Activated T-cell treated with anti-CD3 and anti-CD28 coated beads, Interleukin-2, amount 50 U/mL, for 72 hours (primary cell): ENCODE measurements around the gene MARCHF10. TPM values are rescaled to one million over a fixed set of nuclear protein-coding genes. Genes with fewer than 3 reads are reported as not detected.
"Not testable (repeated sequence)": the region's sequence is repeated elsewhere in the genome, so short reads cannot be mapped to it uniquely, and the experiment has no call there.

Source experiments
- ATAC-seq, 2 donors: fragments of 150-1000 bp; cut with Tn5 transposase; replicated peaks in 1 of 2; 2 replicates each; pipeline ENCODE4 v1.10.0; 2021; ENCODE audit warnings: moderate library complexity in 2 of 2, mild to moderate bottlenecking in 1 of 2
- DNase-seq, 2 donors: peaks; one replicate each; pipeline ENCODE4 v3.0.0; 2021 to 2022; ENCODE audit warnings: mixed read lengths in 1 of 2
- H3K27ac Mint-ChIP-seq: one replicate; pipeline ENCODE4 v1.8.0; 2022; ENCODE audit warnings: mild to moderate bottlenecking, moderate library complexity, mixed read lengths
- H3K27me3 Mint-ChIP-seq: one replicate; pipeline ENCODE4 v1.8.0; 2022; ENCODE audit warnings: low read depth, mixed read lengths
- H3K36me3 Mint-ChIP-seq, 2 donors: one replicate each; pipeline ENCODE4 v1.8.0; 2022; ENCODE audit warnings: mixed read lengths in 2 of 2, mild to moderate bottlenecking in 1 of 2; ENCODE audit not compliant: insufficient read depth in 2 of 2
- H3K4me1 Mint-ChIP-seq: one replicate; pipeline ENCODE4 v1.8.0; 2022; ENCODE audit warnings: low read depth, mixed read lengths
- H3K4me3 Mint-ChIP-seq, 2 donors: one replicate each; pipeline ENCODE4 v1.8.0; 2022; ENCODE audit warnings: mild to moderate bottlenecking in 2 of 2, mixed read lengths in 2 of 2, moderate library complexity in 2 of 2
- H3K9me3 Mint-ChIP-seq, 2 donors: one replicate each; pipeline ENCODE4 v1.8.0; 2022; ENCODE audit warnings: mixed read lengths in 2 of 2
- total RNA-seq, 2 donors: library from RNA; stranded (reverse); gene quantifications; one replicate each; pipeline ENCODE4 v1.2.3, GENCODE V29; 2022

MARCHF10 gene
- total RNA-seq, 2 donors from 2014 or later, result not detected

DNA sequence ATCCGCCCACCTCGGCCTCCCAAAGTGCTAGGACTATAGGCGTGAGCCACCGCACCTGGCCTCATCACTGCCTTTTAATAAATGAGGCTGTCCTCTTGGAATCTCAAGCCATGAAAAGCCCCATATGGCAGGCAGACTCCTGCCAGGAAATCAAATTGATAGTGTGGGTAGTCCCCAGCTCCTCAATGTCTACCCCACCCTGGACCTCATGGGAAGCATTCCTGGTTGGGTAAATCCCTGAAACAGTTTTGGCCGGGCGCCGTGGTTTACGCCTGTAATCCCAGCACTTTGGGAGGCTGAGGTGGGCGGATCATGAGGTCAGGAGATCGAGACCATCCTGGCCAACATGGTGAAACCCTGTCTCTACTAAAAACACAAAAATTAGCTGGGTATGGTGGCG lies 109.7 kb downstream of the MARCHF10 start:
- not testable (repeated sequence) for ATAC-seq, H3K4me3 Mint-ChIP-seq, H3K4me1 Mint-ChIP-seq, H3K36me3 Mint-ChIP-seq, H3K27ac Mint-ChIP-seq, H3K9me3 Mint-ChIP-seq, DNase-seq
- peaks cover 23% of the 10 kb centered on the region for H3K27me3 Mint-ChIP-seq

DNA sequence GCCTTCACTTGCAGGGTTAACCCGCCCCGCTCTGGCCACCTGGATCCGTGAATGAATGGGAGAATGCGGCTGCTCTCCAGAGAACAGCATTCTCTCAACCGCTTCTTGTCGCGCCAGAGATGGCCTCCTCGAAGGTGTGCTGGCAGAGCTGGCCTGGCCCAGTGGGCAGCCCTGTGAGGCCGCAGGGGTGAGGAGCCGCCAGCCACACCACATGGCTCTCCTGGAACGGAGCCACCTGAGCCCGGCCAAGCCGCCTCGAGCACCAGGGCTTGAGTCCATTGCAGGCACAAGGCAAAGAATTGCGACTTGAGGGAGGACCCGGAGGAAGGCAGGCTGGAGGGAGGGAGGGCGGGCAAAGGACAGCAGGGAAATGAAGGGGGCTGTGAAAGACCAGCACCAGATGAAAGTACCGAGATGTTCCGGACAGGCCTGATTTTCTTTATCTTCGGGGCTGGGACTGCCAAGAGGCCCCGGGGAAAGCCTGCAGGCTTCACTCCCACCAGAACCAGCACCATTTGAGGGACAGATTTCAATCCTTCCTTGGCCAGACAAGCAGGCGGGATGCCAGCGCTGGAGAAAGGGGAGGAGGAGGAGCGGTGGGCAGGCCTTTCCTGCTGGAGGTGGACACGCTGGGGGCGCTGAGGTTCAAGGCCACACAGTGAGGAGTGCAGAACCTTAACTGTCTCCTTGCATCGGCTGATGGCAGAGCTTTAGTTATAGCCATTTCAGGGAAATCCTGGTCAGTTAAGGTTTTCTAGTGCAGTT lies 111.2 kb downstream of the MARCHF10 start:
- H3K27ac Mint-ChIP-seq, result no peak overlapping the region
- ATAC-seq (no peak), DNase-seq (no peak)
- H3K4me3 Mint-ChIP-seq, result no peak overlapping the region
- peaks cover 18% of the 10 kb centered on the region for H3K27me3 Mint-ChIP-seq
- no peaks in the 10 kb centered on the region for H3K4me1 Mint-ChIP-seq
- no peaks in the 10 kb centered on the region for H3K9me3 Mint-ChIP-seq
- H3K36me3 Mint-ChIP-seq, result no peaks in the 10 kb centered on the region

DNA sequence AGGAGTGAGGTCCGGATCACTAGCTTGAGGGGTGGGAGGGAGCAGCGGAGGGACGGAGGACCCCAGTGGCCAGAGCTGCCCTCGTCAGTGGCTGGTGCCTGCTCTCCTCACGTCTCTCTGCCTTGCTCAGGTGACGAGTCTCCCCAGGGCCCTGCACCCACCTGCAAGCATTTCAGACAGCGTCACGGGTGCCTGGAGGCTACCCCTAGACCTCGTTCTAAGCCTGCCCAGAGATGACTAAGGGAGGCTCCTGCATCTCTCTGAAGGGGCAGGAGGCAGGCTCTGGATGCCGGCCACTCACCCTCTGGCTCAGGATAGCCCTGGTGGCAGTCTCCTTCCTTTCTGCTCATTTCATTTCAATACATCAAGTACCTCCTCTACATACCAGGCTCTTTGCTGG lies 111.9 kb downstream of the MARCHF10 start:
- ATAC-seq, result no peak
- H3K4me3 Mint-ChIP-seq, result no peak overlapping the region
- peaks cover 18% of the 10 kb centered on the region for H3K27me3 Mint-ChIP-seq

DNA sequence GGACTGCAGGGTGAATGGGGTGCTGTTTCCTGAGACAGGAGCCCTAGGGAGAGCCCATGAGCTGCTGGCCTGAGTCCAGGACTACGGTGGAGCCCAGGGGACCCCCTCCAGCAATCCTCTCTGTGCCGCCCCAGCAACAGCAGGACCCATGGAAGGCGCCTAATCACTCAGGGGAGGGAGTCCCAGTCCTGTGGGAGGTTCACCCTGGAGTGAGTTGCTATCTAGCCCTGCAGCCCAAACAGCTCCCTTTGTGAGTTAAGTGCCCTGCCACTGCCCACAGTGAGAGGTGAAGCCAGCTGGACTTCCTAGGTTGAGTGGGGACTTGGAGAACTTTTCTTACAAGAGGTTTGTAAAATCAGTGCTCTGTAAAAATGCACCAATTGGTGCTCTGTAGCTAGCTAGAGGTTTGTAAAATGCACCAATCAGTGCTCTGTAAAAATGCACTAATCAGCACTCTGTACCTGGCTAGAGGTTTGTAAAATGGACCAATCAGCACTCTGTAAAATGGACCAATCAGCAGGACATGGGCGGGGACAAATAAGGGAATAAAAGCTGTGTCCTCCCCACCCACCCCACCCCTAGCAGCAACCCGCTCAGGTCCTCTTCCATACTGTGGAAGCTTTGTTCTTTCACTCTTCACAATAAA lies 112.9 kb downstream of the MARCHF10 start:
- not testable (repeated sequence) for H3K9me3 Mint-ChIP-seq, H3K27ac Mint-ChIP-seq, ATAC-seq, H3K36me3 Mint-ChIP-seq, DNase-seq, H3K4me3 Mint-ChIP-seq, H3K4me1 Mint-ChIP-seq
- peaks cover 18% of the 10 kb centered on the region for H3K27me3 Mint-ChIP-seq

More for the DNA sequence above, 111.9 kb downstream of the MARCHF10 start:
- Mint-ChIP-seq H3K36me3 (no peaks in the 10 kb centered on the region), H3K4me1 (no peaks in the 10 kb centered on the region), H3K27ac (no peak overlapping the region), H3K9me3 (no peaks in the 10 kb centered on the region)
- no peak for DNase-seq

DNA sequence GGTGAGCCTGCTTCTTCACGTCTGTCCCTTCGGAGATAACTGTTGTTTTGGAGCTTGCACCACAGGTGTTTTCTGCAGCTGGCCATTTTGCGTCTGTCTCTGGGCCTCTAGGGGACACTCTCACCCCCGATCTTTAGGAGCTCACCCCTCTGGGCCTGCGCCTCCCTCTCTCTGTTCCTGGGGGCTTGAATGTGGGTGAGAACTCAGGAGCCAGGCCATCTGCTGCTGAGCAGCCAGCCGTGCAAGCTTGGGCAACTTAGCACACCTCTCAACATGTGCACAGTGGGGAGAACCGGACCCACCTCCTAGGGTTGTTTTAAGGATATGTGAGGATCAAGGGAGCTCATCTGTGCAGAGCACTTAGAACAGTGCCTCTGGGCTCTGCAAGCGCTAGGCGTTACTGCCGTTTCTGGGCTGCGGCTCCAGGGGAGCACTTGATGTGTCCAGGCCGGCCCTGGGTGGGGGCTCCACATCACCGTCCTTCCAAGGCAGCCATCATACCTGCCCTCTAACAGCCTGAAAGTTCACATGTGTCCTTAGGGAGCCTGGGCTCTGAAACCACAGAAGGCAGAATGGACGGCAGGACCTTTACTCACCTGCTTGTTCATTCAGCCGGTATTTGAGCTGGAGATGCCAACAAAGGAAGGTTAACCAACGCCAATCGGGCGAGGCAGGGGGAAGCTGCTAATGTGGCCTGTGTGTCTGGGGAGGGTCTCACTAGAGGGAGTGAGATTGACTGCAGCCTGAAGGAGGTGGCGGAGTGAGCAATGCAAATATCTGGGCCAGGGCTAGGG lies 114.3 kb downstream of the MARCHF10 start:
- Mint-ChIP-seq H3K27ac (no peak overlapping the region), H3K9me3 (no peaks in the 10 kb centered on the region), H3K4me1 (no peaks in the 10 kb centered on the region), H3K36me3 (no peaks in the 10 kb centered on the region), H3K27me3 (peaks cover 8% of the 10 kb centered on the region), H3K4me3 (no peak overlapping the region)
- no peak for ATAC-seq
- no peak for DNase-seq

DNA sequence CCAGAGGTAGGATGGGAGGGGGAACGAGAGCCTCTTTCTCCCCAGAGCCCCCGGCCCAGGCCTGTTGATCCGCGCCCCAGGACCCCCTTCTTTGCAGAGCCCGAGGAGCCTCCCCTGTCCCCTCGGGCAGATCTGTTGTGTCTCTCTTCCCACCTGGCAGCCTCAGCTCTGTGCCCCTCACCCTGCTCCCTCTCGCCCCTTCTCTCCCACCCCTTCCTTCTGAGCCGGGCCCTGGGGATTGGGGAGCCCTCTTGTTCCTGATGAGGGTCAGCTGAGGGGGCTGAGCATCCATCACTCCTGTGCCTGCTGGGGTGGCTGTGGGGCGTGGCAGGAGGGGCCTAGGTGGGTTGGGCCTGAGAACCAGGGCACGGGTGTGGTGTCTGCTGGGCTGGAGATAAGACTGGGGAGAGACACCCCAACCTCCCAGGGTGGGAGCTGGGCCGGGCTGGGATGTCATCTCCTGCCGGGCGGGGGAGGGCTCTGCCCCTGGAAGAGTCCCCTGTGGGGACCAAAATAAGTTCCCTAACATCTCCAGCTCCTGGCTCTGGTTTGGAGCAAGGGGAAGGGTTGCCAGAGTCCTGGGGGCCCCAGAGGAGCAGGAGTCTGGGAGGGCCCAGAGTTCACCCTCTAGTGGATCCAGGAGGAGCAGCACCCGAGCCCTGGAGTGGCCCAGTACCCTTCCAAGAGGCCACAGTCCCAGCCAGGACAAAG lies 115.2 kb downstream of the MARCHF10 start:
- ATAC-seq (peak in 1 of 2 donors; percentile 39), DNase-seq (no peak)
- H3K4me3 Mint-ChIP-seq, result no peak overlapping the region
- H3K27ac Mint-ChIP-seq, result no peak overlapping the region
- H3K27me3 Mint-ChIP-seq, result peaks cover 8% of the 10 kb centered on the region
- no peaks in the 10 kb centered on the region for H3K9me3 Mint-ChIP-seq
- H3K4me1 Mint-ChIP-seq, result no peaks in the 10 kb centered on the region
- no peaks in the 10 kb centered on the region for H3K36me3 Mint-ChIP-seq

DNA sequence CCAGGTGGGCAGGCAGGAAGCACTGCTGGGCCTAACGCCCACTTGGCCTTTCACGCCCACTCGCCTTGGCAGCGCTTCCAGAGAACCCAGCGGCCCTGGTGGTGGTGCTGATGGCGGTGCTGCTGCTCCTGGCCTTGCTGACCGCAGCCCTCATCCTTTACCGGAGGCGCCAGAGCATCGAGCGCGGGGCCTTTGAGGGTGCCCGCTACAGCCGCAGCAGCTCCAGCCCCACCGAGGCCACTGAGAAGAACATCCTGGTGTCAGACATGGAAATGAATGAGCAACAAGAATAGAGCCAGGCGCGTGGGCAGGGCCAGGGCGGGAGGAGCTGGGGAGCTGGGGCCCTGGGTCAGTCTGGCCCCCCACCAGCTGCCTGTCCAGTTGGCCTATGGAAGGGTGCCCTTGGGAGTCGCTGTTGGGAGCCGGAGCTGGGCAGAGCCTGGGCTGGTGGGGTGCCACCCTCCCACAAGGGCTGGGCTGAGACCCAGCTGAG lies 115.9 kb downstream of the MARCHF10 start:
- DNase-seq (no peak), ATAC-seq (no peak)
- Mint-ChIP-seq H3K27me3 (peaks cover 8% of the 10 kb centered on the region), H3K4me1 (no peaks in the 10 kb centered on the region), H3K27ac (no peak overlapping the region), H3K9me3 (no peaks in the 10 kb centered on the region), H3K4me3 (no peak overlapping the region), H3K36me3 (no peaks in the 10 kb centered on the region)

DNA sequence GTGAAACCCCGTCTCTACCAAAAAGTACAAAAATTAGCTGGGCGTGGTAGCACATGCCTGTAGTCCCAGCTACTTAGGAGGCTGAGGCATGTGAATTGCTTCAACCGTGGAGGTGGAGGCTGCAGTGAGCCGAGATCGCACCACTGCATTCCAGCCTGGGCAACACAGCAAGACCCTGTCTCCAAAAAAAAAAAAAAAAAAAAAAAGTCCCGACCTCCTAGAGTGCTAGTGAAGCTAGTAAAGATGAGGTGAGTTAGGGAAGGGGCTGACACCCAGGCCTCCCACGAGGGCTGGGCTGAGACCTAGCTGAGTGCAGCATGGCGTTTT lies 116.6 kb downstream of the MARCHF10 start:
- not testable (repeated sequence) for H3K9me3 Mint-ChIP-seq, H3K4me3 Mint-ChIP-seq, H3K27me3 Mint-ChIP-seq, H3K27ac Mint-ChIP-seq, H3K4me1 Mint-ChIP-seq, ATAC-seq, DNase-seq, H3K36me3 Mint-ChIP-seq

DNA sequence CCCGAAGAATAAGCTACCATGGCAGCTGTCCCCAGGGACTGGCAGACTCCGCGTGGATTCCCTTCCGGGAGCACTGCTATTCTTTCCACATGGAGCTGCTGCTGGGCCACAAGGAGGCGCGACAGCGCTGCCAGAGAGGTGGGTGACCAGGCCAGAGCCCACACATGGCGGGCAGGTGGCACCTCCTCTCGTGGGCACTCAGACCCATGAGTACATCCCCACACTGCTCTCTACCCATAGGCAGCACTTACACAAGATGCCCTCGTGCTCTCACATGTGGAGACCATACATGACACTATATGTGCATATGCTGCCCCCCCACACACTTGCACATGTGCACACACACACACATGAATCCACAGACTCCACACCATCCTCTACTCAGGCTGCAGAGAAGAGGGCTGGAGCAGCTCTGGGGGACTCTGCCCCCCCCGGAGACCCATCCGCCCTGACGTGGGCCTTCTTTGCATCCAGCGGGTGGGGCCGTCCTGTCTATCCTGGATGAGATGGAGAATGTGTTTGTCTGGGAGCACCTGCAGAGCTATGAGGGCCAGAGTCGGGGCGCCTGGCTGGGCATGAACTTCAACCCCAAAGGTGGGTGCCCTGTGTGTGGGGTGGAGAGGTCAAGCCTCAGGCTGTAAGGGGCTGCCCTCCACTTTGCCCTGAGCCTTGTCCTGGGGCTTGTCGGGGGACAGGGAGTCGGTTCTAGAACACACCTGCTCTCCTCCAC lies 117.8 kb downstream of the MARCHF10 start:
- Mint-ChIP-seq H3K4me3 (no peak overlapping the region), H3K4me1 (peaks cover 1% of the 10 kb centered on the region), H3K27me3 (peaks cover 8% of the 10 kb centered on the region), H3K36me3 (no peaks in the 10 kb centered on the region), H3K9me3 (no peaks in the 10 kb centered on the region), H3K27ac (no peak overlapping the region)
- DNase-seq (no peak), ATAC-seq (no peak)

DNA sequence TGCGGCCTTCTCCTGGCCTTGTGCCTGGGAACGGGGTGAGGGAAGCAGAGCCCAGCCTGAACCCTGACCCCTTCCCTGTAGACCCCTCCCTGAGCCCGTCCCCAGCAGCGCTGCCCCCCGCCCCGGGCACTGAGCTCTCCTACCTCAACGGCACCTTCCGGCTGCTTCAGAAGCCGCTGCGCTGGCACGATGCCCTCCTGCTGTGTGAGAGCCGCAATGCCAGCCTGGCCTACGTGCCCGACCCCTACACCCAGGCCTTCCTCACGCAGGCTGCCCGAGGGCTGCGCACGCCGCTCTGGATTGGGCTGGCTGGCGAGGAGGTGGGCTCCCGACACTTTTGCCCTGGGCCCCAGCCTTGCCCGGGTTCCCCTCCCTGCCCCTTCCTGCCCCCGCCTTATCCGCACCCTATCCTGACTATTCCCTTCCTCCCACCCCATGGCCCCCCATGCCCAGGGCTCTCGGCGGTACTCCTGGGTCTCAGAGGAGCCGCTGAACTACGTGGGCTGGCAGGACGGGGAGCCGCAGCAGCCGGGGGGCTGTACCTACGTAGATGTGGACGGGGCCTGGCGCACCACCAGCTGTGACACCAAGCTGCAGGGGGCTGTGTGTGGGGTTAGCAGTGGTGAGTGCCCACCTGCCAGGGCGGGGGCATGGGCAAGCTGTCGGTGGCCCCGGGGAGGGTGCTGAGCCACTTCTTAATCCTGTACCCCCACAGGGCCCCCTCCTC lies 118.5 kb downstream of the MARCHF10 start:
- Mint-ChIP-seq H3K27ac (no peak overlapping the region), H3K27me3 (peaks cover 8% of the 10 kb centered on the region), H3K36me3 (no peaks in the 10 kb centered on the region), H3K4me1 (peaks cover 7% of the 10 kb centered on the region), H3K4me3 (no peak overlapping the region), H3K9me3 (no peaks in the 10 kb centered on the region)
- ATAC-seq, result no peak
- no peak for DNase-seq

DNA sequence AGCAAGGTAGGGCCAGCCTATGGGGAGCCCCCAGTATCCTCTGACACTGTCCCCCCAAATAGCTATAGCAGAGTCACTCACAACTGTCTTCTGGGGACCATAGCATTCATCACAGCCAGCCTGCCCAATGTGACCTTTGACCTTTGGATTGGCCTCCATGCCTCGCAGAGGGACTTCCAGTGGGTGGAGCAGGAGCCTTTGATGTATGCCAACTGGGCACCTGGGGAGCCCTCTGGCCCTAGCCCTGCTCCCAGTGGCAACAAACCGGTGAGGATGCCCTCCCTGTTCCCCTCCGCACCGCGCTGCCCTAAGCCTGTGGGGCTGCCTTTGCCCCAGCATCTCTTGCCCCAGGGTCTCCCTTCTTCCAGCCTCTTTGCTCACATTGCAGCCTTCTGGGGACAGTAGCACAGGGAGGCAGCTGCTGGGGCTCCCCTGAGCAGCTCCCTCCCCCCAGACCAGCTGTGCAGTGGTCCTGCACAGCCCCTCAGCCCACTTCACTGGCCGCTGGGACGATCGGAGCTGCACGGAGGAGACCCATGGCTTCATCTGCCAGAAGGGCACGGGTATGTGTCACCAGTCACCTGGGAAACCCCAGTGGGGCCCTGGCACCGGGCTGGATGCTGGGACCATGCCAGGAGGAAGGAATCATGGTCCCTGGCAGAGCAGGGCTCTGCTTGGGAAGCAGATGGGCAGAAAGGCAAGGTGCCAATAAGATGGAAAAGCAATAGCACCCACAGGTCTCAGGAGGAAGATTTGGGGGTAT lies 119.5 kb downstream of the MARCHF10 start:
- no peak overlapping the region for H3K27ac Mint-ChIP-seq
- H3K4me3 Mint-ChIP-seq, result no peak overlapping the region
- no peaks in the 10 kb centered on the region for H3K27me3 Mint-ChIP-seq
- no peaks in the 10 kb centered on the region for H3K36me3 Mint-ChIP-seq
- DNase-seq (no peak), ATAC-seq (no peak)
- peaks cover 7% of the 10 kb centered on the region for H3K4me1 Mint-ChIP-seq
- H3K9me3 Mint-ChIP-seq, result no peaks in the 10 kb centered on the region
